Measurements from ENCODE around the gene PLA2G2F.

The PLA2G2F gene

GRCh38 chr1:20168564-20169491, 29.7 kb downstream of the PLA2G2F start:
- no peak for DNase-seq (ENCODE audit: low read depth)

DNA sequence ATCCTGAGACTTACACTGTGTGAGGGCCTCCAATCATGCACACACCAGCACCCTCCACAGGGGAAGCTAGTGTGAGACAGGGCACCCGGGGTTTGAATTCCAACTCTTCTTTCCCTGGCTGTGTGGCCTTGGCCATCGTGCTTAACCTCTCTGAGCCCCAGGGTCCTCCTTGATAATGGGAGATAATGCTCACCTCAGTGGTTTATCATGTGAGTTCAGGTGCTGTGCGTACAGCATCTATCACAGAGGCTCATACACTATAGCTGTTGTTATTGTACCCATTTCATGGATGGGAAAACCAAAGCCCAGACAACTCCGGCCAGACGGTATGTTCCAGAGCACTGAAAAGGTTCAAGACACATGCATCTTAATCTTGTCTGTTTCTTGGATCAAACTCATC, 30.8 kb downstream of the PLA2G2F start:
- no peak for DNase-seq (ENCODE audit: low read depth)

- DNase-seq (ENCODE audit: low read depth), result no peak
Measured at GRCh38 chr1:20172033-20172590, 33.0 kb downstream of the PLA2G2F start.

- DNase-seq (ENCODE audit: low read depth), result no peak
Measured at GRCh38 chr1:20174937-20175666, 36.0 kb downstream of the PLA2G2F start.

DNA sequence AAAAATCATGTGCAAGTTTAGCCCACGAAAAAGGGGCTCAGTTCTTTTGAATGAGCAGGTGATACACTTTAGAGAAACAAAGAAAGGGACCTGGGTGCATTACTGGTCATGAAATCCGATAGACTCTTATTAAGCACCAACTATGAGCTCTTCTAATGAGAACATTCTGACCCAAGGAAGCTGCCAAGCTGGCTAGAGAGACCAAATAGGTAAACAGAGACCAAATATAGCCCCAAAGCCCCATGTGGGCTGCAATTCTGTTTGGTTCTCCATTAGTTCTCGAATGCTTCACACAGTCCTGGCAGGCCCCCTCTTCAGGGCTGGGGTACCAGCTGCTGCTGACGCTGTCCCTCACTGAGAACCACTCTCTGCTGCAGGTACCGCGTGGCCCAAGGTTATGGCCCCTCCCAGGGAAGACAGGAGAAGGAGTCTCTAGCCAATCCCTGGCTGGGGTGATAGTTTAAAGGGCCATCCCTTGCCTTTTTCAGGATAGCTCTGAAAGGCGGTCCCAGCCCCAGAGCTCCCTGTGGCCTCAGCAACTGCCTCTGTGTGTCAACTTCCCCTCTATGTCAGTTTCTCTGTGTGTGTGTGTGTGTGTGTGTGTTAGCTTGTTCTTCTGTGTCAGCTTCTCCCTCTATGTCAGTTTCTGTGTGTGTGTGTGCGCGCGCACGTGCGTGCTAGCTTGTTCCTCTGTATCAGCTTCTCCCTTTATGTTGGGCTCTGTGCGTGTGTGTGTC, 39.7 kb downstream of the PLA2G2F start:
- no peak for DNase-seq (ENCODE audit: low read depth)

- no peak for DNase-seq (ENCODE audit: low read depth)
Measured at GRCh38 chr1:20179371-20180128, 40.4 kb downstream of the PLA2G2F start.

GRCh38 chr1:20180129-20180843, 41.2 kb downstream of the PLA2G2F start:
- no peak for DNase-seq (ENCODE audit: low read depth)

- DNase-seq (ENCODE audit: low read depth), result no peak
Measured at GRCh38 chr1:20180844-20181207, 41.7 kb downstream of the PLA2G2F start.

- DNase-seq (ENCODE audit: low read depth), result no peak
Measured at GRCh38 chr1:20182415-20182814, 43.3 kb downstream of the PLA2G2F start.

- DNase-seq (ENCODE audit: low read depth), result no peak
Measured at GRCh38 chr1:20183035-20183434, 43.9 kb downstream of the PLA2G2F start.

- DNase-seq (ENCODE audit: low read depth), result no peak
Measured at GRCh38 chr1:20183616-20184271, 44.6 kb downstream of the PLA2G2F start.

DNA sequence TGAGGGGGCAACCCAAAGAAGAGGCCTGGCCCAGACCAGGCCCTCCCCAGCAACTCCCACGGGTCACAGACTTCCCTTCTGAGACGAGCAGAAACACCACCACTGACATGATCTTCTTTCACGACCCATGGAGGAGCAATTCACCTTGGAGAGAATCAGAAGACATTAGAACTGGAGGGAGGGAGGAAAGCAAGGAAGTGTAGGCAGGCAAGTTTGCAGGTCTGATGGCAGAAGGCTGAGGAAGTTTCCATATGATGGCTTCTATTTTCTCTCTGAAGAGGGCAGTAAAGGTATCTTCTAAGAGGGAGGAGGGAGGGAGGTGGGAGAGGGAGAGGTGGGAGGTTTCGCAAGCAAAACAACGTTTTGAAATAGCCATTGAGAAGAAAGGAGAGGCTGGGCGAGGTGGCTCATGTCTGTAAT, 45.4 kb downstream of the PLA2G2F start:
- no peak for DNase-seq (ENCODE audit: low read depth)

GRCh38 chr1:20184997-20185833, 46.1 kb downstream of the PLA2G2F start:
- DNase-seq (ENCODE audit: low read depth), result no peak

DNA sequence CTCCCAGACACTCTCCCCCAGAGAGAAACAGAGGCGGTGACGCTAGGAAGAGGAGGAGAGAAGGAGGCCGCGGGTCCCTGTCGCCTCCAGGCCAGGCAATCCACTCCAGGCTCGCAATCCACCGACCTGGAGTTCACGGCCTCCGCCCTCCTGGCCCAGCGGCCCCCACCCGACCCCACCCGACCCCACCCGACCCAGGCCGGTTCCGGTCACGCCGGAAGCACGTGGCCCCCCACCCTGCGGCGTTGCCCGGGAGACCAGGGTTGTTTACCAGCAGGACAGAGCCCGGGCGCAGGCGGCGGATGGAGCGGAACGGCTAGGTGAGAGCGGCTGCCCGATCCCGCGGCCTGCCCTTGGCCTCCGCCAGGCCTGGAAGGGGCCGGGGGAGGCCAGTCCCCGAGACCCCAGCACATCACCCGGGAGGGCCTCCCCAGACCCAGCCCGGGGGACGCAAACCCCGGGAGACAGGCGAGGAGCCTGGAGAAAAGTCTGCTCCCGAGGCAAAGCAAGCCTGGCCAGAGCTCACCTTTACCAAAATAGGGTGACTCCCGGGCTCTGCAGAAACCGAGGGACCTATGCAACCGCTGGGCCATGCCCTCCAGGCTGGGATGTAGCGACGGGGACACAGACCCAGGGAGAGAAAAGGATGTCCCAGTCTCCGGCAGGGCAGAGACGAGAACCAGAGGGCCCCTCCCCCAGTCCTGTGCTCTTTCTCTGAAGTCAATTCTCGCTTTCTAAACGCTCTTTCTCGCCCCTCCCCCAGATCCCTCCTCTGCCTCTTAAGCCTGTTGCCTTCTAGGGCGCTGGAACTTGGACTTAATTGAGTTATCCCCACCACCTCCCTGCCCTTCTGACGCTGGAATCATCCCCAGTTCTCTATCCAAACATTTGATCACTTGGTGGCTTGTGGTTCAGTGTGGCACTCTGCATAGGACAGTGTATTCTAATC, 47.0 kb downstream of the PLA2G2F start, which contains the start of the genes PLA2G2C and UBXN10:
PLA2G2C (minus strand) TSS at position 685 of the 949 bp plus-strand sequence. CDS start 9,155 bp downstream, outside the sequence.
UBXN10 (plus strand) TSS at position 263 of the 949 bp plus-strand sequence. CDS start 4,466 bp downstream, outside the sequence.
- DNase-seq (ENCODE audit: low read depth), result no peak

DNA sequence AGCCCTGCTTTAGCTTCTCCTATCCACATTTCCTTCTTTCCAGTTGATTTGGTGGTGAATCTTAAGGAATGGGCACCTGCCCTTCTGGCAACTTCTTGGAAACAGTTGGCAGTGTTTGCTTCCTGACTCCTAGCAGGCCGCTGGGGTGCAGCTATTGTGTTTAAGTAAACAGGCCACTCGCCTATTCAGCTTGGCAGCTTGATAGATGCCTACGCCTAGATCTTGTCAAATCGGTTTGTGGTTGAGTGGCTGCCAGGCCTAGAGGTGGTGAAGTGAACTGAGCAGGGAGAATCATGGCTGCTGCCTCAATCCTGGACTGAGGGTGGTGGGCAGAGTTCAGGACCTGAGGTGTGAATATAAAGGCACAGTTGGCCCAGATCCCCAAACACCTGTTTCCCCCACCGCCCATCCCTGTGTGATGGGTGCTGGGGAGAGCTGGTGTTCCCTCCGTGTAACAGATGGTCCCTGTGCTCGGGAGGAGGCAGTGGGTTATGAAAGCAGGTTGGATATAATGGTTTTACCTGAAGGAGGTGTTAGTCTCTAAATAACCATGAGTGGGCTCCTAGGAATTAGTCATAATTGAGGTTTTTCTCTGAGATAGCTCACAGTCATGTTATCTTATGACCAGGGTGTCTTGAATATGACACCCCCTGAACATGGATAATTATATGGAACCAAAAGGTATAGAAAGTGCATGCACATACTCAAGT, 48.1 kb downstream of the PLA2G2F start:
- no peak for DNase-seq (ENCODE audit: low read depth)

DNA sequence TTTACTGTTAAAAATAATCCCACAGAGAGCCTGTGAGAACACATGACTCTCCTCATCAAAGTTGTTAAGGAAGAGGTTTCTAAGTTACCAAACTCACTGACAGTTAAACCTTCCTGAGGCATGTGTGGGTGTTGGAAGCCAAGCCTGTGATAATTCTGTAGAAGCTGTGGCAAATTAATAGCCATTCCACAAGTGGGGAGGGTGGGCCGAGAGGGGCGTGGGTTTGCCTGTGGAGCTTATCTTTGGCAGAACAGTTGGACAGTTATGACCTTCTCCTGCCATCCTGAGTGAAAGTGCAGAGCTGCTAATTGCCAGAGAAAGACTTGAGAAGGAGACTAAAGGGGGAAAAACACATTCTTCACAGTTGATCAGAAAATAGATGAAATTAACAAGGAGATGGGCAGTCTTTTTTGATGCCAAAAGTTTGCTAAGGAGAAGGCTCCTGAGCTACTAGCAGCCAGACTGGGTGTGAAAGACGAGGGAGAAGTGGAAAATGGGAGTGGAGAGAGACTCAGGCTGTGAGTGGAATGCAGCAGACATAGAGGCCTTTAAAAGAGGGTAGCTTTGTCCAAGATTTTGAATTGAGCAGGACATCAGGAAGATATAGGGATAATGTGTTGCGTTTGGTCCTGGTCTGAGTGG, 48.8 kb downstream of the PLA2G2F start:
- DNase-seq (ENCODE audit: low read depth), result no peak

DNA sequence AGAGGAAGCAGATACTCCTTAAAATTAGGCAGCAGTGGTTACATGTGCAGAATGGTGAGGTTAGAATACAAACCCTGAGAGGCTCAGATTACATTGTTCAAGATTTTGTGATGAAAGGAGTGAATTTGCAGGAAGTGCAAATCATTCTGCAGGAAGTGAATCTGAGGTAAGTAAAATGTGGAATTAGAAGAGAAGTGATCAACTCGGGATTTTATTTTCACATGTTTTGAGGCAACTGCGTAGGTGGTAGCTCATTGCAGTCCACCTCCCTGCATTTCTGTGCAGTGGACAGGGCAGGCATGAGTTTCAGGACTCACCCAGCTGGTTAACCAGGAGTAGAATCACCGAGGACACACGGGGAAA, 49.3 kb downstream of the PLA2G2F start:
- DNase-seq (ENCODE audit: low read depth), result no peak

Data from ELR (cell line).